Upper lobe of left lung (tissue), 4 donors: ENCODE results near the gene PSEN1.

Source experiments
- CTCF ChIP-seq, 6 experiments: fragments of 450-650 bp in 4 of 6; fragments of 200-600 bp in 2 of 6; sonication (generic) in 2 of 6; IDR thresholded peaks; one replicate each; pipeline ENCODE4 v1.5.1; 2016 to 2019; ENCODE audit warnings: antibody characterized with exemption in 6 of 6
- EP300 ChIP-seq, 4 donors: sonication (generic); formaldehyde crosslinking; IDR thresholded peaks; one replicate each; pipeline ENCODE4 v1.5.1; 2017; ENCODE audit warnings: antibody characterized with exemption in 4 of 4, control low read depth in 2 of 4
- POLR2A ChIP-seq, 4 donors: fragments of 450-650 bp; IDR thresholded peaks; one replicate each; pipeline ENCODE4 v1.5.1; 2016 to 2017; ENCODE audit warnings: antibody characterized with exemption in 4 of 4, mild to moderate bottlenecking in 2 of 4
- POLR2AphosphoS5 ChIP-seq, 2 donors: sonication (generic); formaldehyde crosslinking; IDR thresholded peaks; one replicate each; pipeline ENCODE4 v1.5.1; 2017; ENCODE audit warnings: antibody characterized with exemption in 2 of 2

- TF ChIP-seq CTCF (IDR thresholded peaks at IDR 0.05): no peak
- no peak for TF ChIP-seq POLR2AphosphoS5 (IDR thresholded peaks at IDR 0.05)
- no peak for TF ChIP-seq POLR2A (IDR thresholded peaks at IDR 0.05)
- TF ChIP-seq EP300 (IDR thresholded peaks at IDR 0.05): no peak
Observed at GRCh38 chr14:73237219-73237785, 101.0 kb downstream of the PSEN1 start, which contains the start of gene PAPLN.
